Neural cell (in vitro differentiated cells): ENCODE data around the gene C14orf132. TPM values are rescaled to one million over a fixed set of nuclear protein-coding genes. Genes with fewer than 3 reads are reported as not detected.

Experiments used
- H2AFZ ChIP-seq: fragments of 200-600, 300-800 bp; sonication (generic), shearing (Covaris generic); 2 replicates; pipeline ENCODE4 v1.6.0; 2014; ENCODE audit warnings: low read depth, mild to moderate bottlenecking, antibody characterized with exemption, low read length, moderate library complexity
- H3F3A ChIP-seq: fragments of 200-600 bp; shearing (Covaris generic); 2 replicates; pipeline ENCODE4 v1.6.1; 2016; ENCODE audit warnings: mild to moderate bottlenecking, moderate library complexity, mixed read lengths, antibody characterized with exemption, low read length; ENCODE audit not compliant: insufficient read depth, poor library complexity, severe bottlenecking
- H3K27ac ChIP-seq: fragments of 200-600, 300-800 bp; sonication (generic), shearing (Covaris generic); 2 replicates; pipeline ENCODE4 v1.5.1; 2014; ENCODE audit warnings: mild to moderate bottlenecking, low read length, moderate library complexity
- H3K27me3 ChIP-seq: fragments of 300-800, 200-600 bp; sonication (generic), shearing (Covaris generic); 2 replicates; pipeline ENCODE4 v1.6.0; 2014; ENCODE audit warnings: mild to moderate bottlenecking, low read depth, low read length, moderate library complexity; ENCODE audit not compliant: insufficient read depth
- H3K36me3 ChIP-seq: fragments of 300-800, 200-600 bp; sonication (generic), shearing (Covaris generic); 2 replicates; pipeline ENCODE4 v1.5.1; 2014; ENCODE audit warnings: mild to moderate bottlenecking, antibody characterized with exemption, low read length, moderate library complexity; ENCODE audit not compliant: insufficient read depth
- H3K4me2 ChIP-seq: fragments of 300-800, 200-600 bp; sonication (generic), shearing (Covaris generic); 2 replicates; pipeline ENCODE4 v1.6.0; 2014; ENCODE audit warnings: mild to moderate bottlenecking, low read length
- H3K4me3 ChIP-seq: fragments of 300-800, 200-600 bp; sonication (generic), shearing (Covaris generic); 2 replicates; pipeline ENCODE4 v1.5.1; 2014; ENCODE audit warnings: mild to moderate bottlenecking, low read length, moderate library complexity
- H3K79me2 ChIP-seq: fragments of 200-600 bp; shearing (Covaris generic); replicated peaks from 2 replicates; pipeline ENCODE4 v1.6.0; 2014; ENCODE audit warnings: mild to moderate bottlenecking, low read length, moderate library complexity; ENCODE audit not compliant: insufficient read depth
- H3K9ac ChIP-seq: fragments of 300-800, 200-600 bp; sonication (generic), shearing (Covaris generic); 2 replicates; pipeline ENCODE4 v1.6.1; 2016; ENCODE audit warnings: mild to moderate bottlenecking, low read length, mixed read lengths
- H3K9me2 ChIP-seq: fragments of 200-600 bp; shearing (Covaris generic); 2 replicates; pipeline ENCODE4 v1.6.1; 2016; ENCODE audit warnings: mild to moderate bottlenecking, low read length, mixed read lengths; ENCODE audit not compliant: insufficient read depth
- H3K9me3 ChIP-seq: fragments of 200-600, 300-800 bp; sonication (generic), shearing (Covaris generic); 2 replicates; pipeline ENCODE4 v1.6.1; 2016; ENCODE audit warnings: mild to moderate bottlenecking, mixed run types, low read length, moderate library complexity, mixed read lengths
- H4K20me1 ChIP-seq: fragments of 200-600 bp; shearing (Covaris generic); 2 replicates; pipeline ENCODE4 v1.6.1; 2016; ENCODE audit warnings: mild to moderate bottlenecking, mixed run types; ENCODE audit not compliant: insufficient read depth
- EP300 ChIP-seq: fragments of 450-650 bp; conservative IDR thresholded peaks from 2 replicates; pipeline ENCODE4 v1.6.1; 2014; ENCODE audit warnings: antibody characterized with exemption, mild to moderate bottlenecking, moderate library complexity; ENCODE audit not compliant: poor library complexity, severe bottlenecking
- EZH2 ChIP-seq: fragments of 200-600, 300-800 bp; shearing (Covaris generic), sonication (generic); IDR thresholded peaks from 2 replicates; pipeline ENCODE4 v1.6.1; 2014; ENCODE audit warnings: antibody characterized with exemption, low read length, borderline replicate concordance, mild to moderate bottlenecking; ENCODE audit not compliant: insufficient read depth, poor library complexity, severe bottlenecking
- MXI1 ChIP-seq: fragments of 450-650 bp; conservative IDR thresholded peaks from 2 replicates; pipeline ENCODE4 v1.6.1; 2014; ENCODE audit warnings: antibody characterized with exemption, mild to moderate bottlenecking; ENCODE audit not compliant: poor library complexity, severe bottlenecking
- POLR2AphosphoS5 ChIP-seq: IDR thresholded peaks from 2 replicates; pipeline ENCODE4 v1.6.1; 2012
- RAD21 ChIP-seq: fragments of 450-650 bp; conservative IDR thresholded peaks from 2 replicates; pipeline ENCODE4 v1.6.1; 2014; ENCODE audit warnings: antibody characterized with exemption, mild to moderate bottlenecking, moderate library complexity
- SMC3 ChIP-seq: fragments of 450-650 bp; conservative IDR thresholded peaks from 2 replicates; pipeline ENCODE4 v1.6.1; 2014; ENCODE audit warnings: antibody characterized with exemption, mild to moderate bottlenecking, moderate library complexity; ENCODE audit not compliant: poor library complexity
- TAF1 ChIP-seq: IDR thresholded peaks from 2 replicates; pipeline ENCODE4 v1.6.1; 2012; ENCODE audit warnings: low read depth
- polyA plus RNA-seq: library from polyadenylated mRNA; depleted of rRNA; stranded (reverse); fragments of >200 nt; gene quantifications from 2 replicates; pipeline ENCODE4 v1.2.3, GENCODE V29; 2014
- TF ChIP-seq, protein P1 (sequence below): fragments of 450-650 bp; IDR thresholded peaks from 2 replicates; pipeline ENCODE4 v1.5.1; 2014; ENCODE audit warnings: antibody characterized with exemption, mild to moderate bottlenecking, moderate library complexity; ENCODE audit not compliant: poor library complexity, severe bottlenecking
- TF ChIP-seq, protein P2 (sequence below): IDR thresholded peaks from 2 replicates; pipeline ENCODE4 v1.6.1; 2012; ENCODE audit warnings: borderline replicate concordance

C14orf132 gene
- polyA plus RNA-seq, 1 donor from 2014 or later, result 50.1 TPM

DNA sequence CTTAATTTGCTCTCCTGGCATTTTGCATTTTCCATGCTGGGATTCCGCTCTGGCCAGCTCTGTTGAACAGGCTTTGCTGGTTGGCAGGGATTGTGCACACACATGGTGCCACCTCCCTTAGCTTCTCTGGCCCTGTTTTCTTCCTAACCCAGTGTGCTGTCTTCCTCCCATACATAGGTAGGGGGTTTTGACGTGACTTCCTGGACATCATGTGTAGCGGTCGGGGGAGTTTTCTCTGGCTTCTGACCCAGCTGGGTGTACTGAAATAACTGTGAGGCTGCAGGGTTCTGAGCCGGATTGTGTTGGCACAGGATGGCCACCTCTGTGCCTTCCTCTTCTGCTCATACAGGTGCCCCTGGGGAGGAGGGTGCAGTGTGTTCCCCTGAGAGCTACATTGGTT, 25.7 kb downstream of the C14orf132 start:
- peaks cover 4% of the 10 kb centered on the region for H3K79me2 ChIP-seq
- no peak overlapping the region for H3K27ac ChIP-seq
- H3K9ac ChIP-seq, result no peak overlapping the region
- no peaks in the 10 kb centered on the region for H3K9me2 ChIP-seq
- no peak overlapping the region for H2AFZ ChIP-seq
- H3K4me2 ChIP-seq, result no peak overlapping the region
- no peaks in the 10 kb centered on the region for H3F3A ChIP-seq
- H3K36me3 ChIP-seq, result no peaks in the 10 kb centered on the region
- no peak overlapping the region for H3K4me3 ChIP-seq
- H3K27me3 ChIP-seq, result no peaks in the 10 kb centered on the region
- no peaks in the 10 kb centered on the region for H3K9me3 ChIP-seq
- no peak for TF ChIP-seq POLR2AphosphoS5
- TF ChIP-seq EP300, result no peak
- TF ChIP-seq, protein P1, sequence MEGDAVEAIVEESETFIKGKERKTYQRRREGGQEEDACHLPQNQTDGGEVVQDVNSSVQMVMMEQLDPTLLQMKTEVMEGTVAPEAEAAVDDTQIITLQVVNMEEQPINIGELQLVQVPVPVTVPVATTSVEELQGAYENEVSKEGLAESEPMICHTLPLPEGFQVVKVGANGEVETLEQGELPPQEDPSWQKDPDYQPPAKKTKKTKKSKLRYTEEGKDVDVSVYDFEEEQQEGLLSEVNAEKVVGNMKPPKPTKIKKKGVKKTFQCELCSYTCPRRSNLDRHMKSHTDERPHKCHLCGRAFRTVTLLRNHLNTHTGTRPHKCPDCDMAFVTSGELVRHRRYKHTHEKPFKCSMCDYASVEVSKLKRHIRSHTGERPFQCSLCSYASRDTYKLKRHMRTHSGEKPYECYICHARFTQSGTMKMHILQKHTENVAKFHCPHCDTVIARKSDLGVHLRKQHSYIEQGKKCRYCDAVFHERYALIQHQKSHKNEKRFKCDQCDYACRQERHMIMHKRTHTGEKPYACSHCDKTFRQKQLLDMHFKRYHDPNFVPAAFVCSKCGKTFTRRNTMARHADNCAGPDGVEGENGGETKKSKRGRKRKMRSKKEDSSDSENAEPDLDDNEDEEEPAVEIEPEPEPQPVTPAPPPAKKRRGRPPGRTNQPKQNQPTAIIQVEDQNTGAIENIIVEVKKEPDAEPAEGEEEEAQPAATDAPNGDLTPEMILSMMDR, result no peak
- TF ChIP-seq SMC3, result no peak
- no peak for TF ChIP-seq MXI1
- no peak for TF ChIP-seq EZH2
- no peak for TF ChIP-seq RAD21
- TF ChIP-seq, protein P2, sequence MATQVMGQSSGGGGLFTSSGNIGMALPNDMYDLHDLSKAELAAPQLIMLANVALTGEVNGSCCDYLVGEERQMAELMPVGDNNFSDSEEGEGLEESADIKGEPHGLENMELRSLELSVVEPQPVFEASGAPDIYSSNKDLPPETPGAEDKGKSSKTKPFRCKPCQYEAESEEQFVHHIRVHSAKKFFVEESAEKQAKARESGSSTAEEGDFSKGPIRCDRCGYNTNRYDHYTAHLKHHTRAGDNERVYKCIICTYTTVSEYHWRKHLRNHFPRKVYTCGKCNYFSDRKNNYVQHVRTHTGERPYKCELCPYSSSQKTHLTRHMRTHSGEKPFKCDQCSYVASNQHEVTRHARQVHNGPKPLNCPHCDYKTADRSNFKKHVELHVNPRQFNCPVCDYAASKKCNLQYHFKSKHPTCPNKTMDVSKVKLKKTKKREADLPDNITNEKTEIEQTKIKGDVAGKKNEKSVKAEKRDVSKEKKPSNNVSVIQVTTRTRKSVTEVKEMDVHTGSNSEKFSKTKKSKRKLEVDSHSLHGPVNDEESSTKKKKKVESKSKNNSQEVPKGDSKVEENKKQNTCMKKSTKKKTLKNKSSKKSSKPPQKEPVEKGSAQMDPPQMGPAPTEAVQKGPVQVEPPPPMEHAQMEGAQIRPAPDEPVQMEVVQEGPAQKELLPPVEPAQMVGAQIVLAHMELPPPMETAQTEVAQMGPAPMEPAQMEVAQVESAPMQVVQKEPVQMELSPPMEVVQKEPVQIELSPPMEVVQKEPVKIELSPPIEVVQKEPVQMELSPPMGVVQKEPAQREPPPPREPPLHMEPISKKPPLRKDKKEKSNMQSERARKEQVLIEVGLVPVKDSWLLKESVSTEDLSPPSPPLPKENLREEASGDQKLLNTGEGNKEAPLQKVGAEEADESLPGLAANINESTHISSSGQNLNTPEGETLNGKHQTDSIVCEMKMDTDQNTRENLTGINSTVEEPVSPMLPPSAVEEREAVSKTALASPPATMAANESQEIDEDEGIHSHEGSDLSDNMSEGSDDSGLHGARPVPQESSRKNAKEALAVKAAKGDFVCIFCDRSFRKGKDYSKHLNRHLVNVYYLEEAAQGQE, result no peak
- TF ChIP-seq TAF1, result no peak
- H4K20me1 ChIP-seq, result no peaks in the 10 kb centered on the region

DNA sequence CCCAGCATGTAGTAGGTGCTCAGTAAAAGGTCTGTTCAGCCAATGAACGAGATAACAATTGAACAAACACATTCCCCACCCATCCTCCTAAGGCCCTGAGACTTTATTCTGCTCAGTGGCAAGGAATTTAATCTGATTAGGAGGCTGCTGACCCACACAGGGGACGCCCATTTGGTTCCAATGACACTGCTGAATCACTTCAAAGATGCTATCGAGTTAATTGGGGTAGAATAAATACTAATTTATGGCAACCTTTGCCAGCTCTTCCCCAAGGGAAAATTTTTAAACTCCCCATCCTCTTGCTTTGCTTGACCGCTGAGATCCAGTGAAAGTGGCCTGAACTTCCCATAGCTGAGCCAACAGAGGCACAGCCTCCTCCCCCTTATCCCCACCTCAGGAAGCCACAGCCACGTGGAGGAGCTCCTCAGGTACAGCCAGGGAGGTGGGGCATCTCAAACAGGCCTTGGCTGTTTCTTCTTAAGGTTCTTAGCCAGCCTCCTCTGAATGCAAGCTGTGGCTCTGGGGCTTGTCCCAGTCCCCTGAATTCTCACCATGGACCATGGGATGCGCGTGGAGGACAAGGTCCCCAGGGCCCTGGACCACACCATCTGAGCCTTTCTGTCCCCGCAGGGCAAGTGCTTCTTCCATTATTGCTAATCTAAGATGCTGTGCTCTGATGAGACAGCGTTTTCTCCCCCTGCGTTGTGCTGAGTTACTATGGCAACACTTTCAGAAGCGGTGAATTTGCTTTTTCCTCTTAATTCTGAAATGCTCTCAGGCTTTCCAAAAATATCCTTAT, 26.7 kb downstream of the C14orf132 start:
- H4K20me1 ChIP-seq, result no peaks in the 10 kb centered on the region
- H3F3A ChIP-seq, result no peaks in the 10 kb centered on the region
- H3K4me3 ChIP-seq, result peak overlapping the region; percentile 44
- H3K27me3 ChIP-seq, result no peaks in the 10 kb centered on the region
- H3K9ac ChIP-seq, result peak overlapping the region; percentile 7
- no peak overlapping the region for H2AFZ ChIP-seq
- no peak overlapping the region for H3K4me2 ChIP-seq
- peaks cover 4% of the 10 kb centered on the region for H3K79me2 ChIP-seq
- no peaks in the 10 kb centered on the region for H3K36me3 ChIP-seq
- no peaks in the 10 kb centered on the region for H3K9me3 ChIP-seq
- H3K9me2 ChIP-seq, result no peaks in the 10 kb centered on the region
- TF ChIP-seq EZH2, result no peak
- TF ChIP-seq EP300, result no peak
- peak; percentile 34 for TF ChIP-seq MXI1
- TF ChIP-seq, protein P2, result no peak
- H3K27ac ChIP-seq, result peak overlapping the region; percentile 5
